NT2/D1 (cell line): ENCODE measurements around the gene CDH9.

Source experiments
- SUZ12 ChIP-seq: IDR thresholded peaks from 2 replicates; pipeline ENCODE4 v1.6.1; 2011; ENCODE audit not compliant: insufficient read length, insufficient read depth; ENCODE audit errors: extremely low read depth
- YY1 ChIP-seq: IDR thresholded peaks from 2 replicates; pipeline ENCODE4 v1.6.1; 2011; ENCODE audit not compliant: insufficient read length, insufficient read depth
- ZNF274 ChIP-seq: IDR thresholded peaks from 2 replicates; pipeline ENCODE4 v1.6.1; 2011; ENCODE audit warnings: mild to moderate bottlenecking, low read depth, low read length

DNA sequence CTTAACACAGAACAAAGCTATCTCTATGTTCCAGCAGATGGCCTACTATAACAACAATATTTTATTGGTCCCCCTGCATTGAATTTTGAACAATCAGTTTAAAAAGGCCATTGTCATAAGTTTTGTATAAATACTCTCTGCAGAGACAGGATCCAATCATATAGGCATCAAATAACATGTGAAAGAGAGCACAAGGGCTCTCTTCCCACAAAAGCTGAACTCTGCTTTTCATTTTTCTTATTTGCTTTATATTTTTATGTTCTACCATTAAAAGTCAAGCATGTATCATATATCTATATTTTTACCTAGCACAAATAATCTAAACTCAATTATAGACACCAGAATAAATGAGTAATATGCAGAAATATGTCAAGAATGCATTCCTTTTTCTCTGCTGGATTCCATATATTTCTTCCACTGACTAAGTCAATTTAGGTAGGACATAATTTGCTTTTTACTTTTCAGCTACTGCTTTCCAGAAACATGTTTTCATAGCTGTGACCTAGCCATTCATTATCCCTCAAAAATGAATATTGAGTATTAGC, 143.6 kb downstream of the CDH9 start:
- TF ChIP-seq SUZ12 = no peak
- TF ChIP-seq YY1 = no peak
- no peak for TF ChIP-seq ZNF274
